Kidney (tissue), 14 donors: ENCODE data around the gene TMEM266. TPM values are rescaled to one million over a fixed set of nuclear protein-coding genes. Genes with fewer than 3 reads are reported as not detected.

Source experiments
- DNase-seq, 5 donors: peaks; one replicate each; pipeline ENCODE4 v3.0.0-alpha.2; 2013 to 2020
- FAIRE-seq: peaks from 2 replicates; lab custom pipeline; 2012; peaks lifted over from hg19 to GRCh38; lab: Jason Lieb, UNC
- H3K27ac ChIP-seq, 2 donors: one replicate each; pipeline ENCODE4 v1.7.0; 2013; ENCODE audit warnings: low read depth in 2 of 2, low read length in 2 of 2, inconsistent platforms in 1 of 2
- H3K27me3 ChIP-seq: one replicate; pipeline ENCODE4 v1.7.1; 2013; ENCODE audit warnings: low read length, inconsistent platforms; ENCODE audit not compliant: control insufficient read depth, insufficient read depth
- H3K36me3 ChIP-seq, 3 donors: one replicate each; pipeline versions ENCODE4 v1.7.0 to v1.7.1; 2013; ENCODE audit warnings: low read length in 3 of 3, control low read depth in 1 of 3, inconsistent platforms in 1 of 3; ENCODE audit not compliant: insufficient read depth in 3 of 3, control insufficient read depth in 2 of 3
- H3K4me1 ChIP-seq, 3 donors: one replicate each; pipeline versions ENCODE4 v1.7.0 to v1.7.1; 2013; ENCODE audit warnings: low read length in 3 of 3, inconsistent platforms in 1 of 3, low read depth in 1 of 3; ENCODE audit not compliant: control insufficient read depth in 2 of 3, insufficient read depth in 2 of 3
- H3K4me3 ChIP-seq, 3 donors: one replicate each; pipeline versions ENCODE4 v1.7.0 to v1.8.1; 2013; ENCODE audit warnings: low read length in 3 of 3, control low read depth in 1 of 3, inconsistent platforms in 1 of 3
- H3K9ac ChIP-seq, 3 donors: one replicate each; pipeline versions ENCODE4 v1.7.0 to v1.7.1; 2013; ENCODE audit warnings: low read length in 3 of 3, control low read depth in 1 of 3, inconsistent platforms in 1 of 3
- H3K9me3 ChIP-seq, 3 donors: one replicate each; pipeline versions ENCODE4 v1.7.0 to v1.7.1; 2013; ENCODE audit warnings: low read length in 3 of 3, control low read depth in 1 of 3, inconsistent platforms in 1 of 3; ENCODE audit not compliant: control insufficient read depth in 2 of 3, insufficient read depth in 1 of 3
- CTCF ChIP-seq: IDR thresholded peaks from 3 replicates; pipeline ENCODE4 v1.5.1; 2012; ENCODE audit warnings: mild to moderate bottlenecking, moderate library complexity, borderline replicate concordance; ENCODE audit not compliant: insufficient read depth; ENCODE audit errors: extremely low read depth
- intact Hi-C: fragments of 100-400 bp; cut with DNase I; formaldehyde crosslinking; loops from one replicate; pipeline ENCODE4 v1.11.1; 2022
- polyA plus RNA-seq: library from polyadenylated mRNA; stranded (reverse); fragments of 350-450 nt; fragmentation: Illumina TruSeq; extraction: RNeasy Lipid Tissue Mini Kit (QIAGEN cat#74804); gene quantifications from one replicate; pipeline ENCODE4 v1.2.3, GENCODE V29; 2014; ENCODE audit warnings: low read depth, low replicate concordance; ENCODE audit not compliant: insufficient read depth
- total RNA-seq: library from RNA; stranded (reverse); fragmentation: NEBNext Ultra II Directional; extraction: Animal tissue kit (Norgen Biotek cat#: 25700); gene quantifications from one replicate; pipeline ENCODE4 v1.2.1, GENCODE V29; 2021
- donor health status: control.
- donor health status: control.
- donor health status: control.
- donor health status: control.
- donor health status: control.
- donor health status: DM: yes; HTN: yes; CAD: no.
- donor health status: Normal renal cell carcinoma (clear cell type).

TMEM266 gene
- total and polyA plus RNA-seq, 2 donors from 2014 or later: 0.72 to 3.1 TPM

GRCh38 chr15:76070192-76070591 is 10.4 kb downstream of the TMEM266 start:
- Histone ChIP-seq H3K9me3 (no peaks in the 10 kb centered on the region), H3K27me3 (no peaks in the 10 kb centered on the region), H3K9ac (no peak overlapping the region), H3K27ac (no peak overlapping the region), H3K4me3 (no peak overlapping the region), H3K4me1 (peaks cover 0 to 2% (median 0%) of the 10 kb centered on the region in 3 donors), H3K36me3 (no peaks in the 10 kb centered on the region)
- intact Hi-C loops: no loop called here
- DNase-seq: no peak
- no peak for FAIRE-seq
- TF ChIP-seq CTCF: no peak

GRCh38 chr15:76070921-76071635 is 11.3 kb downstream of the TMEM266 start:
- intact Hi-C loops: no loop called here
- no peaks in the 10 kb centered on the region for H3K27me3 ChIP-seq
- H3K36me3 ChIP-seq: no peaks in the 10 kb centered on the region
- DNase-seq (no peak), FAIRE-seq (no peak)
- H3K27ac ChIP-seq: no peak overlapping the region
- H3K9me3 ChIP-seq: no peaks in the 10 kb centered on the region
- no peaks in the 10 kb centered on the region for H3K4me1 ChIP-seq
- TF ChIP-seq CTCF: no peak
- no peak overlapping the region for H3K4me3 ChIP-seq
- no peak overlapping the region for H3K9ac ChIP-seq

- Histone ChIP-seq H3K27ac (no peak overlapping the region), H3K9ac (no peak overlapping the region), H3K4me3 (no peak overlapping the region), H3K9me3 (no peaks in the 10 kb centered on the region), H3K27me3 (no peaks in the 10 kb centered on the region), H3K4me1 (no peaks in the 10 kb centered on the region), H3K36me3 (no peaks in the 10 kb centered on the region)
- no peak for DNase-seq
- no peak for FAIRE-seq
- no peak for TF ChIP-seq CTCF
- intact Hi-C loops: no loop called here
Observed at GRCh38 chr15:76071806-76072205, 12.0 kb downstream of the TMEM266 start.
